Nephron (organoid): Measurements from ENCODE around the gene CAPG.

Experiments used
- H3K27ac Mint-ChIP-seq, 3 experiments: 2 replicates each; pipeline ENCODE4 v1.8.0; 2020; ENCODE audit warnings: mixed read lengths in 3 of 3, mild to moderate bottlenecking in 2 of 3, moderate library complexity in 1 of 3
- H3K27me3 Mint-ChIP-seq: 2 replicates; pipeline ENCODE4 v1.8.0; 2021; ENCODE audit warnings: low read depth, mild to moderate bottlenecking, moderate library complexity, mixed read lengths
- H3K36me3 Mint-ChIP-seq: 2 replicates; pipeline ENCODE4 v1.8.0; 2020; ENCODE audit warnings: low read depth, mixed read lengths
- H3K4me1 Mint-ChIP-seq: 2 replicates; pipeline ENCODE4 v1.8.0; 2020; ENCODE audit warnings: mixed read lengths
- H3K4me3 Mint-ChIP-seq, 3 experiments: 2 replicates each; pipeline ENCODE4 v1.8.0; 2020; ENCODE audit warnings: mild to moderate bottlenecking in 3 of 3, mixed read lengths in 3 of 3, moderate library complexity in 2 of 3
- H3K9me3 Mint-ChIP-seq: 2 replicates; pipeline ENCODE4 v1.8.0; 2020; ENCODE audit warnings: mixed read lengths
- TF ChIP-seq, protein P1 (sequence below), 3 experiments: fragments of 200-600 bp; sonication (generic); IDR thresholded peaks; one replicate each; pipeline ENCODE4 v1.5.0; 2021; ENCODE audit warnings: antibody characterized with exemption in 3 of 3; ENCODE audit not compliant: unreplicated experiment in 3 of 3

The CAPG gene

GRCh38 chr2:85393836-85394235, 16.3 kb downstream of the CAPG start:
- no peak overlapping the region for H3K27ac Mint-ChIP-seq
- no peak overlapping the region for H3K4me3 Mint-ChIP-seq
- peaks cover 7% of the 10 kb centered on the region for H3K4me1 Mint-ChIP-seq
- H3K36me3 Mint-ChIP-seq, result peaks cover 9% of the 10 kb centered on the region
- H3K27me3 Mint-ChIP-seq, result no peaks in the 10 kb centered on the region
- TF ChIP-seq, protein P1, sequence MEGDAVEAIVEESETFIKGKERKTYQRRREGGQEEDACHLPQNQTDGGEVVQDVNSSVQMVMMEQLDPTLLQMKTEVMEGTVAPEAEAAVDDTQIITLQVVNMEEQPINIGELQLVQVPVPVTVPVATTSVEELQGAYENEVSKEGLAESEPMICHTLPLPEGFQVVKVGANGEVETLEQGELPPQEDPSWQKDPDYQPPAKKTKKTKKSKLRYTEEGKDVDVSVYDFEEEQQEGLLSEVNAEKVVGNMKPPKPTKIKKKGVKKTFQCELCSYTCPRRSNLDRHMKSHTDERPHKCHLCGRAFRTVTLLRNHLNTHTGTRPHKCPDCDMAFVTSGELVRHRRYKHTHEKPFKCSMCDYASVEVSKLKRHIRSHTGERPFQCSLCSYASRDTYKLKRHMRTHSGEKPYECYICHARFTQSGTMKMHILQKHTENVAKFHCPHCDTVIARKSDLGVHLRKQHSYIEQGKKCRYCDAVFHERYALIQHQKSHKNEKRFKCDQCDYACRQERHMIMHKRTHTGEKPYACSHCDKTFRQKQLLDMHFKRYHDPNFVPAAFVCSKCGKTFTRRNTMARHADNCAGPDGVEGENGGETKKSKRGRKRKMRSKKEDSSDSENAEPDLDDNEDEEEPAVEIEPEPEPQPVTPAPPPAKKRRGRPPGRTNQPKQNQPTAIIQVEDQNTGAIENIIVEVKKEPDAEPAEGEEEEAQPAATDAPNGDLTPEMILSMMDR (IDR thresholded peaks at IDR 0.05; ENCODE audit: unreplicated experiment in 3 of 3), result no peak
- H3K9me3 Mint-ChIP-seq, result no peaks in the 10 kb centered on the region

- H3K4me1 Mint-ChIP-seq, result no peaks in the 10 kb centered on the region
- H3K27me3 Mint-ChIP-seq, result no peaks in the 10 kb centered on the region
- peaks cover 14% of the 10 kb centered on the region for H3K36me3 Mint-ChIP-seq
- no peaks in the 10 kb centered on the region for H3K9me3 Mint-ChIP-seq
- H3K27ac Mint-ChIP-seq, result no peak overlapping the region
- TF ChIP-seq, protein P1 (IDR thresholded peaks at IDR 0.05; ENCODE audit: unreplicated experiment in 3 of 3), result peak; percentile 39 to 55 (median 40)
- H3K4me3 Mint-ChIP-seq, result no peak overlapping the region
These were observed 19.1 kb downstream of the CAPG start for GRCh38 chr2:85390941-85391669.

- no peak overlapping the region for H3K4me3 Mint-ChIP-seq
- no peaks in the 10 kb centered on the region for H3K9me3 Mint-ChIP-seq
- TF ChIP-seq, protein P1 (IDR thresholded peaks at IDR 0.05; ENCODE audit: unreplicated experiment in 3 of 3), result no peak
- H3K27me3 Mint-ChIP-seq, result no peaks in the 10 kb centered on the region
- peaks cover 31% of the 10 kb centered on the region for H3K36me3 Mint-ChIP-seq
- H3K4me1 Mint-ChIP-seq, result no peaks in the 10 kb centered on the region
- H3K27ac Mint-ChIP-seq, result no peak overlapping the region
These were observed 21.2 kb downstream of the CAPG start for GRCh38 chr2:85388878-85389538.

GRCh38 chr2:85387754-85388153, 22.4 kb downstream of the CAPG start:
- peaks cover 33% of the 10 kb centered on the region for H3K36me3 Mint-ChIP-seq

DNA sequence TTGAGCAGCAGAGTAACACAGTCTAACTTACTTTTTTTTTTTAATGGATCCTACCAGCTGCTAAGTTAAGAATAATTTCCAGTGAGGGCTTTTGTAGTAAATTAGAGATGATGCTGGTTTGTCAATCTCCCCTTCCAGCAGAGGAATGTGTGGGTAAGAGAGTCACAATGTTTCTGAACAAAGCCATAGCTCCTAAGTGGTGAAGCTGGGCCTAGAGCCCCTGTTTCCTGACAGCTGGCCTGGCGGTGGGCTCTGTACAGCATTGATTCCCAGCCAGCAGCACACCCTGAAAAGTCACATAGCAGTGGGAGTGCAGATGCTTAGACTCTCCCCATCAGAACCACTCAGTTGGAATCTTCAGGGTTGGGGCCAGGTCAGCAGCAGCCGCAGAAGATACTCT, 24.4 kb downstream of the CAPG start:
- Mint-ChIP-seq H3K27me3 (no peaks in the 10 kb centered on the region), H3K4me3 (no peak overlapping the region), H3K4me1 (no peaks in the 10 kb centered on the region), H3K9me3 (no peaks in the 10 kb centered on the region), H3K27ac (peak overlapping the region in 1 of 3 experiments; percentile 13), H3K36me3 (peaks cover 47% of the 10 kb centered on the region)
- TF ChIP-seq, protein P1 (IDR thresholded peaks at IDR 0.05; ENCODE audit: unreplicated experiment in 3 of 3), result no peak

More at GRCh38 chr2:85387754-85388153, 22.4 kb downstream of the CAPG start:
- TF ChIP-seq, protein P1 (IDR thresholded peaks at IDR 0.05; ENCODE audit: unreplicated experiment in 3 of 3), result no peak
- no peaks in the 10 kb centered on the region for H3K4me1 Mint-ChIP-seq
- H3K27me3 Mint-ChIP-seq, result no peaks in the 10 kb centered on the region
- H3K4me3 Mint-ChIP-seq, result no peak overlapping the region
- no peak overlapping the region for H3K27ac Mint-ChIP-seq
- no peaks in the 10 kb centered on the region for H3K9me3 Mint-ChIP-seq
